ENCODE measurements around the gene MEF2A.

DNA sequence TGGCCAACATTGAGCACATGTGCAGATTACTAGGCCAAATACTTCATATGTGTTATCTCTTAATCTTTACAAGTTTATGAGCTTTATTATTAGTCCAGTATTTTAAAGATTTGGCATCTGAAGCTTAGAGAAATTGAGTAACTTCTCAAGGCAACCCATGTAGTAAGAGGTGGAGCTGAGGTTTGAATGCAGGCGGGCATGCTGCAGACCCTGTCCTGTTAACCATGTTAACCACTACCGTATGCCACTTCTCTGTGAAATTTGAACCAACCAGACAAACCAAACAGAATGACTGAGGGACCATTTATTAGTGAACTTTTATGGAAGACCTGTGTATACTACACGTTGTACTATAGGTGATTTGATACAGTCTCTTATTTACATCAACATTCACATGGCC is 49.7 kb downstream of the MEF2A start:
- TF ChIP-seq, protein P1, sequence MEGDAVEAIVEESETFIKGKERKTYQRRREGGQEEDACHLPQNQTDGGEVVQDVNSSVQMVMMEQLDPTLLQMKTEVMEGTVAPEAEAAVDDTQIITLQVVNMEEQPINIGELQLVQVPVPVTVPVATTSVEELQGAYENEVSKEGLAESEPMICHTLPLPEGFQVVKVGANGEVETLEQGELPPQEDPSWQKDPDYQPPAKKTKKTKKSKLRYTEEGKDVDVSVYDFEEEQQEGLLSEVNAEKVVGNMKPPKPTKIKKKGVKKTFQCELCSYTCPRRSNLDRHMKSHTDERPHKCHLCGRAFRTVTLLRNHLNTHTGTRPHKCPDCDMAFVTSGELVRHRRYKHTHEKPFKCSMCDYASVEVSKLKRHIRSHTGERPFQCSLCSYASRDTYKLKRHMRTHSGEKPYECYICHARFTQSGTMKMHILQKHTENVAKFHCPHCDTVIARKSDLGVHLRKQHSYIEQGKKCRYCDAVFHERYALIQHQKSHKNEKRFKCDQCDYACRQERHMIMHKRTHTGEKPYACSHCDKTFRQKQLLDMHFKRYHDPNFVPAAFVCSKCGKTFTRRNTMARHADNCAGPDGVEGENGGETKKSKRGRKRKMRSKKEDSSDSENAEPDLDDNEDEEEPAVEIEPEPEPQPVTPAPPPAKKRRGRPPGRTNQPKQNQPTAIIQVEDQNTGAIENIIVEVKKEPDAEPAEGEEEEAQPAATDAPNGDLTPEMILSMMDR (IDR thresholded peaks at IDR 0.05; ENCODE audit: borderline replicate concordance, extremely low read depth, low read length, poor library complexity, severe bottlenecking) = no peak
- no peak for TF ChIP-seq EZH2 (IDR thresholded peaks at IDR 0.05; ENCODE audit: borderline replicate concordance, low read depth, low read length, severe bottlenecking)
